ENCODE data around the gene FARP1.

The FARP1 gene

DNA sequence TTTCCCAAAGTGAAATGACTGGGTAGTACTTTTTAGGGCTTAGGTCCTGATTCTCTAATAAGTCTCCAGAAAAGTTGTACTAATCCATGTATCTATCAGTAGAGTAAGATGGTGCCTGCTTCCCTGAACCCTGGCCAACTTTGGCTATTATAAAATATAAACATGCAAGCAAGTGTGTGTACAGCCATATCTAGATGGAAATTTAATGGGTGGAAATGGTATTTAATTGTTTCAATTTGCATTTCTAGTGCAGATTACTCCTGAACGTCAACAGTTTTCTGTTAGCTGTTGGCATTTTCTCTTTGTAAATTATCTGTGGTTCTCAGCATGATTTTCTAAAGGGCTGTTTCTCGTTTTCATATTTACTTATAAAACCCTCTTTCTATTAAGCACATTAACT, 221.3 kb downstream of the FARP1 start:
- Histone ChIP-seq H3K4me3 (ENCODE audit: low read depth, low read length) (no peak overlapping the region), H3K36me3 (ENCODE audit: control insufficient read depth in 2 of 2, insufficient read depth in 1 of 2, low read length in 2 of 2) (peaks cover 0 to 6% of the 10 kb centered on the region in 2 experiments; a peak in 1 of 3 replicates), H3K27ac (ENCODE audit: extremely low read depth, low read depth, low read length) (no peak overlapping the region), H3K4me1 (ENCODE audit: control insufficient read depth, insufficient read depth, low read length) (no peaks in the 10 kb centered on the region), H3K9me3 (ENCODE audit: control insufficient read depth, insufficient read depth, low read depth, low read length) (no peaks in the 10 kb centered on the region)
- TF ChIP-seq ZNF426 (tag by site-specific recombination; IDR thresholded peaks at IDR 0.05), result no peak
- ChIA-PET POLR2A (no interaction called here), CTCF (interaction anchor here (1.0 kb wide), 1 partner anchor 59 kb away, joined by 4 read pairs; no protein-coding TSS in a partner anchor)

GRCh38 chr13:98364647-98365046, 221.8 kb downstream of the FARP1 start:
- ChIA-PET CTCF (interaction anchor here (0.6 kb wide), 1 partner anchor 233 kb away, joined by 4 read pairs; no protein-coding TSS in a partner anchor), POLR2A (no interaction called here)
- Histone ChIP-seq H3K4me3 (ENCODE audit: low read depth, low read length) (no peak overlapping the region), H3K4me1 (ENCODE audit: control insufficient read depth, insufficient read depth, low read length) (no peaks in the 10 kb centered on the region), H3K9me3 (ENCODE audit: control insufficient read depth, insufficient read depth, low read depth, low read length) (no peaks in the 10 kb centered on the region), H3K36me3 (ENCODE audit: control insufficient read depth in 2 of 2, insufficient read depth in 1 of 2, low read length in 2 of 2) (peaks cover 0 to 6% of the 10 kb centered on the region in 2 experiments; a peak in 1 of 3 replicates), H3K27ac (ENCODE audit: extremely low read depth, low read depth, low read length) (no peak overlapping the region)
- TF ChIP-seq SETDB1 (IDR thresholded peaks at IDR 0.05; ENCODE audit: insufficient read length, low read length) (no peak), ZNF645 (tag by site-specific recombination; IDR thresholded peaks at IDR 0.05) (no peak), ZNF843 (tag by site-specific recombination; IDR thresholded peaks at IDR 0.05) (no peak), ZNF548 (tag by site-specific recombination; IDR thresholded peaks at IDR 0.05) (no peak), ZFP41 (tag by site-specific recombination; IDR thresholded peaks at IDR 0.05; ENCODE audit: borderline replicate concordance) (no peak), ZBTB17 (tag by site-specific recombination; IDR thresholded peaks at IDR 0.05) (no peak), ZNF398 (tag by site-specific recombination; IDR thresholded peaks at IDR 0.05) (no peak), ZNF184 (tag by site-specific recombination; IDR thresholded peaks at IDR 0.05) (no peak), ZNF426 (tag by site-specific recombination; IDR thresholded peaks at IDR 0.05) (no peak), ZBTB26 (tag by site-specific recombination; optimal IDR thresholded peaks at IDR 0.05) (no peak), ZNF391 (tag by site-specific recombination; IDR thresholded peaks at IDR 0.05; ENCODE audit: borderline replicate concordance, low read depth) (no peak), YY2 (tag by site-specific recombination; IDR thresholded peaks at IDR 0.05) (no peak)
- TF ChIP-seq, protein P1, sequence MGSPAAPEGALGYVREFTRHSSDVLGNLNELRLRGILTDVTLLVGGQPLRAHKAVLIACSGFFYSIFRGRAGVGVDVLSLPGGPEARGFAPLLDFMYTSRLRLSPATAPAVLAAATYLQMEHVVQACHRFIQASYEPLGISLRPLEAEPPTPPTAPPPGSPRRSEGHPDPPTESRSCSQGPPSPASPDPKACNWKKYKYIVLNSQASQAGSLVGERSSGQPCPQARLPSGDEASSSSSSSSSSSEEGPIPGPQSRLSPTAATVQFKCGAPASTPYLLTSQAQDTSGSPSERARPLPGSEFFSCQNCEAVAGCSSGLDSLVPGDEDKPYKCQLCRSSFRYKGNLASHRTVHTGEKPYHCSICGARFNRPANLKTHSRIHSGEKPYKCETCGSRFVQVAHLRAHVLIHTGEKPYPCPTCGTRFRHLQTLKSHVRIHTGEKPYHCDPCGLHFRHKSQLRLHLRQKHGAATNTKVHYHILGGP (tag by site-specific recombination; IDR thresholded peaks at IDR 0.05), result no peak
- TF ChIP-seq, protein P2, sequence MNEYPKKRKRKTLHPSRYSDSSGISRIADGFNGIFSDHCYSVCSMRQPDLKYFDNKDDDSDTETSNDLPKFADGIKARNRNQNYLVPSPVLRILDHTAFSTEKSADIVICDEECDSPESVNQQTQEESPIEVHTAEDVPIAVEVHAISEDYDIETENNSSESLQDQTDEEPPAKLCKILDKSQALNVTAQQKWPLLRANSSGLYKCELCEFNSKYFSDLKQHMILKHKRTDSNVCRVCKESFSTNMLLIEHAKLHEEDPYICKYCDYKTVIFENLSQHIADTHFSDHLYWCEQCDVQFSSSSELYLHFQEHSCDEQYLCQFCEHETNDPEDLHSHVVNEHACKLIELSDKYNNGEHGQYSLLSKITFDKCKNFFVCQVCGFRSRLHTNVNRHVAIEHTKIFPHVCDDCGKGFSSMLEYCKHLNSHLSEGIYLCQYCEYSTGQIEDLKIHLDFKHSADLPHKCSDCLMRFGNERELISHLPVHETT (tag by site-specific recombination; IDR thresholded peaks at IDR 0.05), result no peak
- TF ChIP-seq, protein P3, sequence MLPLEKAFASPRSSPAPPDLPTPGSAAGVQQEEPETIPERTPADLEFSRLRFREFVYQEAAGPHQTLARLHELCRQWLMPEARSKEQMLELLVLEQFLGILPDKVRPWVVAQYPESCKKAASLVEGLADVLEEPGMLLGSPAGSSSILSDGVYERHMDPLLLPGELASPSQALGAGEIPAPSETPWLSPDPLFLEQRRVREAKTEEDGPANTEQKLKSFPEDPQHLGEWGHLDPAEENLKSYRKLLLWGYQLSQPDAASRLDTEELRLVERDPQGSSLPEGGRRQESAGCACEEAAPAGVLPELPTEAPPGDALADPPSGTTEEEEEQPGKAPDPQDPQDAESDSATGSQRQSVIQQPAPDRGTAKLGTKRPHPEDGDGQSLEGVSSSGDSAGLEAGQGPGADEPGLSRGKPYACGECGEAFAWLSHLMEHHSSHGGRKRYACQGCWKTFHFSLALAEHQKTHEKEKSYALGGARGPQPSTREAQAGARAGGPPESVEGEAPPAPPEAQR (tag by site-specific recombination; IDR thresholded peaks at IDR 0.05), result no peak
